K562 treated with DMSO at 1 percent for 24 hours (cell line): ENCODE data around the gene GRIN2B. TPM values are rescaled to one million over a fixed set of nuclear protein-coding genes. Genes with fewer than 3 reads are reported as not detected.

Experiments used
- total RNA-seq: library from RNA; unstranded; fragments of 300-600 nt; gene quantifications from 2 replicates; pipeline ENCODE4 v1.2.3, GENCODE V29; 2022; ENCODE audit warnings: low read depth; ENCODE audit not compliant: insufficient read depth

Gene GRIN2B
- total RNA-seq, result not detected in 2 replicates

DNA sequence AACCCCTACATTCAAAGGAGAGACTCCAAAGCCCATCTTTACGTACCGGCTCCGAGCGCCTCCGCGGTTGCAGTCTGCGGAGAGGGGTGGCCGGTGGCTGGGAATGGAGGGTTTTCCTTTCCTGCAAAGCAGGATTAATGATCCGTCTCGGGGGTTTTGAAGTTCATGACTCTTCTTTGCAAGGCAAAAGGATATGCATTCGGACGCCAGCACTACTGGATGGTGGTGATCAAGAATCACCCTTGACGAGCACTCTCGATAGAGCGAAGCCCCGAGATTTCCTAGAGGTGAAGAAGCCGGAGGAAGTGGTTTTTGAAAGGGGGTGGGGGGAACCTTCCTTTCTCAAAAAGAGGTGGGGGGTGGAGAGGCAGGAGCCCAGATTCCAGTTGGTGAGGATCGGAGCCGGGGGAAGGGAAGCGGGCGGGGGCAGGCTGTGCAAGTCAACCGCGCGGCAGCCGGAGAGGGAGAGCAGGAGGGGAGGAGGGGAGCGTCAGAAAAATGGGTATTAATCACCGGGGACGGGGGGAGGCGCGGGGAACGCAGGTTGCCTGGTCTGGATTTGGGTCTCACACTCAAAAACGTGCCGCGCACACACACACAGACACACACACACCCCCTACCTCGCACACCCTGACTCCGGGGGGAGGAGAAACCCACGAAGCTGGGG, at the start of gene GRIN2B:
Gene GRIN2B (minus strand): TSS at position 307 of the 667 bp plus-strand sequence. CDS start 115,394 bp downstream, outside the sequence.

